Skin epidermis (tissue), 12 donors: ENCODE measurements around the gene ZNF283.
A peak's percentile ranks its signal among the peaks of the same experiment; 100 is the strongest.
"Not testable (repeated sequence)": the region's sequence is repeated elsewhere in the genome, so short reads cannot be mapped to it uniquely, and the experiment has no call there.

Experiments used
- H3K27ac ChIP-seq, 21 experiments: fragments of 200-600 bp; sonication (generic) in 11 of 21; one replicate each; pipeline ENCODE4 v1.5.0; 2020; ENCODE audit warnings: mild to moderate bottlenecking in 3 of 21, inconsistent platforms in 2 of 21, moderate library complexity in 2 of 21
- H3K4me3 ChIP-seq, 7 experiments: fragments of 200-600 bp; sonication (generic) in 2 of 7; one replicate each; pipeline ENCODE4 v1.5.0; 2020; ENCODE audit warnings: inconsistent platforms in 2 of 7, mild to moderate bottlenecking in 2 of 7, moderate library complexity in 1 of 7

ZNF283 gene

DNA sequence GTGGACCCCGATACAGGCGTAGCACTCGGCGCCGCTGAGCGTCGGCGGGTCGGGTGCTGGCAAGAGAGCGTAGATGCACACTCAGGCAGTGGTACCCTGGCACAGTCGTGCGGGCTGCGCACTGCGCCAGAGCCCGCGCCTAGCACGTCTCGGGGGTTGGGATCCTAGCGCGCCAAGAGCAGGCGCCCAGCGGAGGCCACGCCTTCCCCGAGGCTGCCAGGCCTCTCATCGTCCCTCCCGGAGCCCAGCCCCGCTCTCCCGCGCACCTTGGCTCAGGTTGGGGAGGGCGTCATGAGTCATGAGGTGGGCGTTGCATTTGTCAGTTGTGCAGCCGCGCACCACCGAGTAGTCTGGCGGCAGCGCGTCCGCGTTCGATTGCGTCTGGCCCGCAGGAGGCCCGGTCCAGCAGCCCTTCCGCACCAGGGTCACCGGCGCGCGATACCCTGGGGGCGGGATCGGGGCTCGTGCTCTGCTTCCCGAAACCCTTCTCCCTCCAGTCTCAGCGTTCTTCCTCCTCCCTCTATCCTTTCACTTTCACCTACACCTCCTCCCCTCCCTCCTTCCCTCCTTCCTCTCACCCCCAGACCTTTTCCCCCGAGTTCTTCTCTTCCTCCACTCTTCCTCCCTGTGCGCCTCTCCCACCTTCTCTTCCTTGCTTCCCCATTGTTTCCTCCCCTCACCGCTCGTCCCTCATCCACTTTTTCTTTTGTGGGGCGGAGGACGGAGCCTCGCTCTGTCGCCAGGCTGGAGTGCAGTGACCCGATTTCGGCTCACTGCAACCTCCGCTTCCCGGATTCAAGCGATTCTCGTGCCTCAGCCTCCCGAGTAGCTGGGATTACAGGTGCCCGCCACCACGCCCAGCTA, 28.3 kb upstream of the ZNF283 start:
- Histone ChIP-seq H3K27ac (peak overlapping the region in 14 of 21 experiments; percentile 4 to 75 (median 36)), H3K4me3 (peak overlapping the region; percentile 29 to 49 (median 38))

DNA sequence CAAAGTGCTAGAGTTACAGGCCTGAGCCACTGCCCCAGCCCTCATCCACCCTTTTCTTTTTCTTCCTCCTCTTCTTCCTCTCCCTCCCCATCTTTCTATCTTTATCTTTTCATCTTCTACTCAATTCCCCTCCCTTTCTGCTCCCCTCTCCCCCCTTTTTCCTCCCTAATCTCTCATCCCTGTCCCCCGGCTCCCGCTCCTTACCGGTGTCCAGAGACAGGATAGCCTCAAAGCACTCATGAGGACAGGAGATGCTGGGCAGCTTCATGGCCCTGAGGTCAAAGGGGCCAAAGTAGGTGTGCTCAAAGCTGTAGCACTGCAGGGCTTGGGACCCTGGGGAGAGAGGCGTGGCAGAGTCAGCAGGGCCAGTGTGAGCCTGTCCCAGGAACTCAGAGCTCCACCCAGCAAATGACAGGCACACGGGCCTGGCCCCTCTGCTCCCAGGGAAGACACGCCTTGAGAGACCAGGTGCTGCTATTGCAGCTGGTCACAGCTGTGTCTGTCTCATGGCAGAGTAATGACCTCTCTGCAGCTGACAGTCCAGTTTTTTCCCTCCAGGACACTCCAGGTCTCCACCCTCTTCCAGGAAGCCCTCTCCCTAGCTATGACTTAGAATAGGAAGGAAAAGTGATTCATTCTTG, 27.5 kb upstream of the ZNF283 start:
- H3K4me3 ChIP-seq, result peak overlapping the region in 6 of 7 experiments; percentile 29 to 49 (median 37)
- H3K27ac ChIP-seq, result peak overlapping the region in 9 of 21 experiments; percentile 4 to 73 (median 40)

DNA sequence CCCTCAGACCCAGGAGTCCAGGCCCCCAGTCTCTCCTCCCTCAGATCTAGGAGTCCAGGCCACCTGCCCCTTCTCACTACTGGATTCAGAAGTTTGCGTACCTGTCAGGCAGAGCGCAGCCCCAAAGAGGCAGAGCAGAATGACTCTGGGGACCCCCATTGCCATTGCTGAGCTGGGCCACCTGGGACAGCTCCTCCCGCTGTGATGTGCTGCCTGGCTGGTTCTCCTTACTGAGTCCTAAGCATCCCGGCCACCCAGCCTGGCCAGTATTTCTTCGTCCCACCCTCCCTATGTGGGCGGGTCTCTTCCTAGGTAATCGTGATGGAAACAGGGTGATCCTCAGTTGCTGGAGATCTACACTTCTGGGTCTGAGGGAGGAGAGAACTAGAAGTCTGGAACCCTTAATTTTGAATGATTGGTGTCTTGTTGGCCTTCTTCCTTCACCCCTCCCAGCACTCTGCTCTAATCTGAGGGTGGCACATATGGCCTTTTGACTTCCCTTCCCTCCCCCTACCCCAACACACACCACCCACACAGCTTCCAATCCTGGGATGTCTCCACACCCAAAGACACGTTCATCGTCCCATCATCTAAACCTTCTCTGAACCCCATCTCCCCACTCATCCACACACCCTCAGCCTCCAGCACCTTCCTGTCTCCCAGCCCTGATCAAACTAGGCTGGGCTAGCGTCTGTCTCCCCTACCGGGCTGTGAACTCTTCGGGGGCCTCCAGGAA, 24.7 kb upstream of the ZNF283 start, which contains the start of gene LYPD5:
Gene LYPD5, minus strand, starts transcription at position 232 of the 736 bp plus-strand sequence. Its CDS starts 67 bp downstream, at position 165.
- Histone ChIP-seq H3K4me3 (no peak within 1 kb of the TSS), H3K27ac (peak within 1 kb of the TSS in 1 of 21 experiments; percentile 11)

DNA sequence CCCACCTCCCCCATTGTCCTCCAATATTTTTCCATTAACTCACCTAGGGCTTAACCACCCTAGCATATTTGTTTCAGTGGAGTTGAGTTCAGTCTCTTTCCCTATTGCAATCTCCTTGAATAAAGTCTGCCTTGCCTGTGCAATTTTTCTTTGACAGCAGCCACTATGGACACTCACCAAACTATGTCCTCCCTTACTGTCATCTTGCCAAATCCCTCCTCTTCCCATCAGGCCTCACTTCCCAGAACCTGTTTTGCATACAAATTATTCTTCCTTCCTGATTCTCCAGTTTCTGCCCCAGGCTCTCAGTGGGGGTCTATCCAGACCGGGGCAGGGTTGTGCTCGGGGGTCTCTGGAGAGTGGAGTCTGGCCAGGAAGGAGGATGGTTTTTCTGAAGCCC, 22.7 kb upstream of the ZNF283 start:
- H3K4me3 ChIP-seq, result no peak overlapping the region
- H3K27ac ChIP-seq, result no peak overlapping the region

DNA sequence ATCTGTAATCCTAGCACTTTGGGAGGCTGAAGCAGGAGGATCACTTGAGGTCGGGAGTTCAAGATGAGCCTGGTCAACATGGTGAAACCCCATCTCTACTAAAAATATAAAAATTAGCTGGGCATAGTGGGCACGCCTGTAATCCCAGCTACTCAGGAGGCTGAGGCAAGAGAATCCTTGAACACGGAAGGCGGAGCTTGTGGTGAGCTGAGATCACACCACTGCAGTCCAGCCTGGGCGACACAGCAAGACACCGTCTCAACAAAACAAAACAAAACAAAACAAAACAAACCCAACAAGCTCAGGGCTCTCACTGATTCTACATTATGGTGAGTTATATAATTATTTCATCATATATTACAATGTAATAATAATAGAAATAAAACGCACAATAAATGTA, 20.7 kb upstream of the ZNF283 start:
- not testable (repeated sequence) for H3K4me3 ChIP-seq
- peak overlapping the region in 1 of 21 experiments; percentile 26 for H3K27ac ChIP-seq

DNA sequence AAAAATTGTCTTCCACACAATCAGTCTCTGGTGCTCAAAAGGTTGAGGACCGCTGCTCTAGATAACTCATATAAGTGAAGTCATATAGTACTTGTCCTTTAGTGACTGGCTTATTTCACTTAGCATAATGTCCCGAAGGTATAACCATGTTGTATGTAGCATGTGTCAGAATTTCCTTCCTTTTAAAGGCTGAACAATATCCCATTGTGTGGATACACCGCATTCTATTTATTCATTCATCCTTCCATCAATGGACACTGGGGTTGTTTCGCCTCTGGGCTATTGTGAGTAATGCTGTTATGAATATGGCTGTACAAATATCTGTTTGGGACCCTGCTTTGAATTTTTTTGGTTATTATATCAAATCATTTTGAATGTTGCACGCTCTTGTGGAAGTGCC, 20.3 kb upstream of the ZNF283 start:
- Histone ChIP-seq H3K27ac (no peak overlapping the region), H3K4me3 (no peak overlapping the region)

DNA sequence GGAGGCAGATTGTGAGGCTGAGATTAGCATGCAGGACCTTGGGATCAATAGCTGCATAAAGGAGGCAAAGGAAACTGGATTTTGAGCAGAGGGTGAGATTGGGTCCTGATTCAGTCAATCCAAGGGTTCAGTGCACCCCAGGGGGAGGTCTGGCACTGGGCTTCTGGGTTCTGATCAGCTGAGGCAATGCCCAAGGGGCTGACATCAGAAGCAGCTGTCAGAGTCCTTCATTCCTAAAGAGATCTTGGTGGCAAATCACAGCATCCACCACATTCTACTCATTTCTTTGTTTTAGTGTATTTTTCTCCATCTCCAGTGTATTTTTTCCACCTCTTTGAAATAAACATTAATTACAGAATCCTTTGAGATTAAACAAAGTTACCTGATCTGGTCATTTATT, 19.5 kb upstream of the ZNF283 start:
- Histone ChIP-seq H3K4me3 (no peak overlapping the region), H3K27ac (no peak overlapping the region)

DNA sequence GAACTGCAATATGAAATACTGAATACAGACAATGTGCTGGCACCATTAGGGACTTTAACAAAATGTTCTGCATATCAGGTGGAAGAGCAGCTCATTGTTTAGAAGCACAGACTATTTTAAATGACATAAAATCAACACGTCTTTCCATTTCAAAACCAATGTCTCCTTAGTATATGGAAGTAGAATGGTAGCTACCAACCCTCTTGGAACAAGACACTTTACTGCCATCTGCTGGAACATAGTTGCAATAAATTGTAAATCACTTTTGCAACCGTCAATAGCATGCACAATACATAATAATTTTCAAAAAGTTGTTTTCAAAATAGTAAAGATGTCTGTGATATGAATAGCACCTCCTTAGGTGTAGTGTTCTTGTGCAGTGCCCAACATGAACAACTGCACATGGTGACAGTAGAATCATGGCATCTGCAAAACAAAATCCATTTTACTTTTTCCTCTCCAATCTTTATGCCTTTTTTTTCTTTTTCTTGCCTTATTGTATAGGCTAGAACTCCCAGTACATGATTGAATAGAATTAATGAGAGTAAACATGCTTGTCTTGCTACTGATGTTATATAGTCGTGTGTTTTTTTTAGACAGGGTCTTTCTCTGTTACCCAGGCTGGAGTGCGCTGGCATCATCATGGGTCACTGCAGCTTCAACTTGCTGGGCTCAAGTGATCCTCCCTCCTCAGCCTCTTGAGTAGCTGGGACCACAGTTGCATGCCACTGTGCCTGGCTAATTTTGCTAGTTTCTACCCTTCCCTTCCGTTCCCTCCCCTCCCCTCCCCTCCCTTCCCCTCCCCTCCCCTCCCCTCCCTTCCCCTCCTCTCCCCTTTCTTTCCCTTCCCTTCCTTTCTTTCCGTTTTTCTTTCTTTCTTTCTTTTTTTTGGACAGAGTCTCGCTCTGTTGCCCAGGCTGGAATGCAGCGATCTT, 17.1 kb upstream of the ZNF283 start:
- no peak overlapping the region for H3K4me3 ChIP-seq
- peak overlapping the region in 1 of 21 experiments; percentile 34 for H3K27ac ChIP-seq

DNA sequence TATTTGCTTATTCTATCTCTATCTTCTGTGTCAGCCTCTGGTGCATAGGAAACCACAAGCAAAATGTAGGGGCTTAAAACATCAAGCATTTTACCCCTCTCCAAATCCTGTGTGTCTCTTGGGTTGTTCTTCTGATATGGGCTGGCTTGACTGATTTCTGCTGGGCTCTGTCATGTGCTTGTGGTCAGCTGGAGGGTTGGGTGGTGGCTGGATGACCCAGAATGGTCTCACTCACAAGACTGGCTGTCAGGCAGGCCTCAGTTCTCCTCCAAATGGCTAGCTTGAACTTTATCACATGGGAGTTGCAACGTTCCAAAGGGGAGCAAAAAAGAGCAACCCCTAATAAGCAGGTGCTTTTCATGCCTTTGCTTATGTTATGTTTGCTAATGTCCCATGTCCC, 15.3 kb upstream of the ZNF283 start:
- no peak overlapping the region for H3K27ac ChIP-seq

DNA sequence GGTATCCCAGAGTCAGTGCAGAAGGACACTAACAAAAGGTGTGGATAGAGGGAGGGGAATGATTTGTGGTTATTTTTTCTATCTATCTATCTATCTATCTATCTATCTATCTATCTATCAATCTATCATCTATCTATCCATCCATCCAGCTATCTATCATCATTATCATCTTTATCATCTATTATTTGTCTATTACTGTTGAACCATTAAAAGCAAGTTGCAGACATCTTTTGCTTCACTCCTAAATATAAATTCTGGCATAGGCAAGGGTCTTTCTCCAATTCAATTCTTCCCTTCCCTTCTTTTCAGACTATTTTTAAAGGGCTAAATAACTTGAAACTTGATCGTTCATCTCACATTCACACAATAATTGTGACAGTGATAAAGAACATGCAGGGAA, 14.9 kb upstream of the ZNF283 start:
- no peak overlapping the region for H3K27ac ChIP-seq

More for the DNA sequence above, 15.3 kb upstream of the ZNF283 start:
- H3K4me3 ChIP-seq, result no peak overlapping the region

DNA sequence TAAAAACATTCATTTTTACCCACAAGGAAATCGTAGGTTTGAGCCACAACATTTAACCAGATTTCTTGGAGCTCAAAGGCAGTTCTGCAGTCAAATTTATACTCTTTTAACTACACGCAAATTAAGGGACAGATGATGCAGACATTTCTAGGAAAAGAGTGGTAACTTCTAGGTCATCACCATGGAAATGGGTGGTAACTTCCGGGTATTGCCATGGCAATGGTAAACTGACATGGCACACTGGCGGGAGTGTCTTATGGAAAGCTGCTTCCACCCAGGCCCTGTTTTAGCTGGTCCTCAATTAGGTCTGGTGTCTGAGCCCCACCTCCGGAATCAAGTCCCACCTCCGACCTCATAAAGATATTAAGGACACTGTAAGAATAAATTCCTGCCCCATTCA, 14.4 kb upstream of the ZNF283 start:
- Histone ChIP-seq H3K27ac (no peak overlapping the region), H3K4me3 (no peak overlapping the region)

More for the DNA sequence above, 14.9 kb upstream of the ZNF283 start:
- no peak overlapping the region for H3K4me3 ChIP-seq

DNA sequence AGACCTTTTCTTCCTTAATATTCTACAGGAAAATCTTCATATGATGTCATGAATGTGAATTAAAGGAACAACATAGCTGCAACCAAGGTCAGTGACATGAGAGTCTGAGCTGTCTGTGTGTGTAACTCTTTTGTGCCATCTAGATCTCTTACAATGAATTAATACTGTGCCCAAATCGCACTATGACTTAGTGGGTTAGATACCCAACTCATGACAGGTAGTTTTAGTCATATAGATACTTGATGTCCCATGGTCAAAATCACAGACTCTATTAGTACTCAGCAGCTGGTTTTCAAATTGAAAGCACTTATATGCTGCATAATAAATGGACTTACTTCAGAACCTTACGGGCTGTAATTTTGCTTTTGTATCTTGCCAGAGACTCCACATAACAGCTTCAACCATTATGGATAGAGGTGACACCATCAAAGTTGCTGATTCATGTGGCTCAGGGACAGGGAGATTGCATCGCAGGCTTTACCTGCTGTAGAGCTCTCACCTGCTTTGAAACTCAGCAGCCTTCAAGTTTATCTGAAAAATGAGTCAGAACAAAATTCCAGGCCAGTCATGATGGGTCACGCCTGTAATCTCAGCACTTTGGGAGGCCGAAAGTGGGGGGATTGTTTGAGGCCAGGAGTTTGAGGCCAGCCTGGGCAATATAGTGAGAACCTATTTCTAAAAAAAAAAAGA, 12.3 kb upstream of the ZNF283 start:
- H3K27ac ChIP-seq, result no peak overlapping the region

DNA sequence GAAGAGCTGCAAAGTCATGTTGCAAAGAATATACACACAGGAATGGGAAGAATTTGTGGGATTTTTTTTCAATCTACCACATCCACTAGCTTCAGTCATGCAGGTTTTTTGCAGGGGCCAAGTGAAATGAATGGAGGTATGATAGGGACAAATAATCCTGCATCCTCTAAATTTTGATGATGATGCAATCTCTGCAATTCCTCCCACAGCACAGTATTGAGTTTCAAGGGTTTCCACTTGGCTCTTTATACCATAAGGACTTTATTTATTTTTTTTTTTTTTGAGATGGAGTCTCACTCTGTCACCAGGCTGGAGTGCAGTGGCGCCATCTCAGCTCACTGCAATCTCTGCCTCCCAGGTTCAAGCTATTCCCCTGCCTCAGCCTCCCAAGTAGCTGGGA, 9.7 kb upstream of the ZNF283 start:
- not testable (repeated sequence) for H3K4me3 ChIP-seq, H3K27ac ChIP-seq

More for the DNA sequence above, 12.3 kb upstream of the ZNF283 start:
- no peak overlapping the region for H3K4me3 ChIP-seq

DNA sequence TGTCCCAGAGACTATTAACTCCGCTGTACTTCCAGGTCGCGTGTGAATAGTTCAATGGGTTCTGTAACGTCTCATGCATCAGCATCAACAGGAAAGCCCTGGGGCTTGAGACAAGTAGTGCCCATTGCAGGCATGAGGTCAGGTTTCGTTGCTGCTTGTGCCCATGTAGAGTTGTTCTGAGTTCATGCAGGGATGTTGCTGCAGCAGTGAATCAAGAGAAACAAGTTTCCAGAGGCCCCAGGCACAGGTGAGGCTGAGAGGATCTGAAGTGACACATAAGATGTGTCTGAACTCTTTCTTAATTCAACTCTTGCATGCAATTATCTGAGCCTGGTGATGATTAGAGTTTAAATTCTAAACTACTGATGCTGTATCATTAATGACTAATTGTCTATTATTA, 8.6 kb upstream of the ZNF283 start:
- Histone ChIP-seq H3K4me3 (no peak overlapping the region), H3K27ac (peak overlapping the region in 1 of 21 experiments; percentile 43)

DNA sequence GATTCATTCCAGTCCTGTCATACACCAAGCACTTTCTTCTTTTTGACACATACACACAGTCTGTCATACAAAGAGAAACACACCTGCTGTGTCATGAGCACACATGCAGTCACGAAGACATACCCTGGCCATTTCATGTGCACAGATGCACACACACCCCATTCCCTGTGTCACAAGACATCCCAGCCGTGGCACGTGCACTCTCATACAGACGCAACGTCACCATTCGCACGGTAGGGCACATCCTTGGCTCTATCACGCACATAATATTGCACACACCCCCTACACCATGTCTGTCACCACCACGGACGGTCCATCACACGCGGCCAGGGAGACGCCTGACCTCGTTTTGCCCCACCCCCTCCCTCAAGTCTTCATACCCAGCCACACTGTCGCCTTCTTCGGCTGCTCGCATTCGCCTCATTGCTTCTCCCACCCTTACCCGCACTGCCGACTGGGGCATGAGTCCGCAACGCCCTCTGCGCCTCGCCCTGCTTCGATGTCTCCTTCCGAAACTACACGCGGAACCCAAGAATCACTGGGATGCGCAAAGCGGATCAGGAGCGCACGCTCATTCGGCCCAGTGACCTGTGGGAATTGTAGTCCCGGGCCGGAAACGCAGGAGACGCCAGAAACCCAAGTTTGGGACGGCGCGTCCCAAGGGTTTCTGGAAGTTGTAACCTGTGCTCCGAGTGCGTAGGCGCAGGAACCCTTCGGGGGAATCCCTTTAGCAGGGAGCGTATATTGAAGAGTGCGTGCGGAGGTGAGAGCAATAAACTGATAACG, 6.8 kb upstream of the ZNF283 start:
- Histone ChIP-seq H3K27ac (no peak overlapping the region), H3K4me3 (peak overlapping the region in 6 of 7 experiments; percentile 2 to 33 (median 20))

DNA sequence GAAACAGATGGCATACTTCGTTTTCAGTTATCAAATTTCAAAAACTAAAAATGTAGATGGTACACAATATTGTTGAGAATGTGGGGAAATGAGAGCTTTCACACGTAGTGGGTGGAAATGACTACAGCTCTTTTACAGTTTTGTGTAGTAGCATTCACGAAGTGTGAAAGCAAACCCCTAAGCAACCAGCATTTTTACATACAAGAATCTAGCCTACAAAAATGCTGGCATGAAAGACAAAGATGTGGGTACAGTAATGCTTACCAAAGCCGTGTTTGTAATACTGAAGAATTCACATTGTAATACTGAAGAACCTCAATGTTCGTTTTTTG, 6.3 kb upstream of the ZNF283 start:
- no peak overlapping the region for H3K27ac ChIP-seq
- peak overlapping the region in 5 of 7 experiments; percentile 3 to 33 (median 26) for H3K4me3 ChIP-seq

DNA sequence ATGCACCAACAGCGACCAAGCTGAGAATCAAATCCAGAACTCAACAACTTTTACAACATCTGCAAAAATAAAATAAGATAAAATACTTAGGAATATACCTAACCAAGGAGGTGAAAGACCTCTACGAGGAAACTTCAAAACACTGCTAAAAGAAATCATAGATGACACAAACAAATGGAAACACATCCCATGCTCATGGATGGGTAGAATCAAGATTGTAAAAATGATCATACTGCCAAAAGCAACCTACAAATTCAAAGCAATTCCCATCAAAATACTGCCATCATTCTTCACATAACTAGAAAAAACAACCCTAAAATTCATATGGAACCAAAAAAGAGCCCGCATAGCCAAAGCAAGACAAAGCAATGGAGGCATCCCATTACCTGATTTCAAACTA, 3.3 kb upstream of the ZNF283 start:
- H3K4me3 ChIP-seq, H3K27ac ChIP-seq: not testable (repeated sequence)

DNA sequence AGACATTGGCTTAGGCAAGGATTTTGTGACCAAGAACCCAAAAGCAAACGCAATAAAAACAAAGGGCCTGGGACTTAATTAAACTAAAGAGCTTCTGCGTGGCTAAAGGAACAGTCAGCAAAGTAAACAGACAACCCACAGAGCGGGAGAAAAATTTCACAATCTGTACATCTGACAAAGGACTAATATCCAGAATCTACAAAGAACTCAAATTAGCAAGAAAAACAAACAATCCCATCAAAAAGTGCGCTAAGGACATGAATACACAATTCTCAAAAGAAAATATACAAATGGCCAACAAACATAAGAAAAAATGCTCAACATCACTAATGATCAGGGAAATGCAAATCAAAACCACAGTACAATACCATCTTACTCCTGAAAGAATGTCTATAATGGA, 2.5 kb upstream of the ZNF283 start:
- H3K4me3 ChIP-seq, H3K27ac ChIP-seq: not testable (repeated sequence)
